CD14-positive monocyte (primary cell): ENCODE data around the gene GPR137C. TPM values are rescaled to one million over a fixed set of nuclear protein-coding genes. Genes with fewer than 3 reads are reported as not detected.
A peak's percentile ranks its signal among the peaks of the same experiment; 100 is the strongest.

Experiments used
- DNase-seq, 3 donors: peaks; one replicate each; pipeline ENCODE4 v3.0.0-alpha.2; 2011 to 2022
- H2AFZ ChIP-seq: 2 replicates; pipeline ENCODE4 v1.6.0; 2012; ENCODE audit warnings: mild to moderate bottlenecking, low read depth, low read length, inconsistent platforms; ENCODE audit not compliant: insufficient read depth, poor library complexity, severe bottlenecking
- H3K27ac ChIP-seq, 2 donors: 1 replicate in 1 of 2; 2 replicates in 1 of 2; pipeline ENCODE4 v1.5.1; 2012 to 2013; ENCODE audit warnings: low read length in 2 of 2, control low read depth in 1 of 2, inconsistent platforms in 1 of 2, low read depth in 1 of 2, mild to moderate bottlenecking in 1 of 2
- H3K27me3 ChIP-seq, 2 donors: one replicate each; pipeline versions ENCODE4 v1.6.0 to v1.6.1; 2011 to 2013; ENCODE audit warnings: low read length in 2 of 2; ENCODE audit not compliant: control insufficient read depth in 2 of 2, insufficient read depth in 2 of 2
- H3K36me3 ChIP-seq, 2 donors: replicated peaks in 1 of 2; 1 replicate in 1 of 2; 2 replicates in 1 of 2; pipeline versions ENCODE4 v1.5.1 to v1.6.1; 2012 to 2013; ENCODE audit warnings: low read length in 2 of 2, control low read depth in 1 of 2, inconsistent platforms in 1 of 2, mild to moderate bottlenecking in 1 of 2; ENCODE audit not compliant: insufficient read depth in 2 of 2, control insufficient read depth in 1 of 2
- H3K4me1 ChIP-seq, 2 donors: 1 replicate in 1 of 2; 2 replicates in 1 of 2; pipeline versions ENCODE4 v1.5.1 to v1.6.1; 2012 to 2013; ENCODE audit warnings: low read length in 2 of 2, control low read depth in 1 of 2, inconsistent platforms in 1 of 2, mild to moderate bottlenecking in 1 of 2, moderate library complexity in 1 of 2; ENCODE audit not compliant: insufficient read depth in 2 of 2, control insufficient read depth in 1 of 2
- H3K4me2 ChIP-seq: replicated peaks from 2 replicates; pipeline ENCODE3; 2012; ENCODE audit warnings: low read length, moderate library complexity, mild to moderate bottlenecking; ENCODE audit not compliant: poor library complexity, severe bottlenecking; ENCODE audit errors: extremely low read depth
- H3K4me3 ChIP-seq, 3 experiments: fragments of 200-600 bp in 1 of 3; sonication (generic) in 1 of 3; replicated peaks in 1 of 3; 1 replicate in 2 of 3; 2 replicates in 1 of 3; pipeline ENCODE4 v1.5.1; 2011 to 2013; ENCODE audit warnings: low read length in 3 of 3, mild to moderate bottlenecking in 3 of 3, control low read depth in 2 of 3, low read depth in 2 of 3, inconsistent platforms in 1 of 3, moderate library complexity in 1 of 3
- H3K79me2 ChIP-seq: 2 replicates; pipeline ENCODE4 v1.6.0; 2012; ENCODE audit warnings: mild to moderate bottlenecking, control low read depth, inconsistent platforms, low read length, moderate library complexity; ENCODE audit not compliant: insufficient read depth
- H3K9ac ChIP-seq: 2 replicates; pipeline ENCODE4 v1.6.0; 2017; ENCODE audit warnings: low read length, mild to moderate bottlenecking; ENCODE audit not compliant: insufficient read depth, poor library complexity, severe bottlenecking
- H3K9me3 ChIP-seq, 2 donors: replicated peaks in 1 of 2; 1 replicate in 1 of 2; 2 replicates in 1 of 2; pipeline versions ENCODE4 v1.5.1 to v1.6.1; 2012 to 2013; ENCODE audit warnings: low read length in 2 of 2, control low read depth in 1 of 2; ENCODE audit not compliant: control insufficient read depth in 1 of 2, insufficient read depth in 1 of 2
- H4K20me1 ChIP-seq: 2 replicates; pipeline ENCODE4 v1.6.0; 2012; ENCODE audit warnings: mild to moderate bottlenecking, low read length, control low read depth, moderate library complexity; ENCODE audit not compliant: insufficient read depth
- H3K27ac Mint-ChIP-seq, 7 donors: one replicate each; pipeline ENCODE4 v1.8.0; 2020; ENCODE audit warnings: mild to moderate bottlenecking in 7 of 7, mixed read lengths in 7 of 7, moderate library complexity in 6 of 7, inconsistent platforms in 2 of 7
- H3K27me3 Mint-ChIP-seq, 3 donors: one replicate each; pipeline ENCODE4 v1.8.0; 2021 to 2022; ENCODE audit warnings: low read depth in 3 of 3, mild to moderate bottlenecking in 3 of 3, mixed read lengths in 3 of 3, moderate library complexity in 3 of 3, inconsistent platforms in 1 of 3
- H3K36me3 Mint-ChIP-seq, 2 donors: one replicate each; pipeline ENCODE4 v1.8.0; 2020; ENCODE audit warnings: mixed read lengths in 2 of 2, inconsistent platforms in 1 of 2, mild to moderate bottlenecking in 1 of 2
- H3K4me1 Mint-ChIP-seq: one replicate; pipeline ENCODE4 v1.8.0; 2020; ENCODE audit warnings: mild to moderate bottlenecking, mixed read lengths
- H3K4me3 Mint-ChIP-seq, 2 donors: one replicate each; pipeline ENCODE4 v1.8.0; 2020; ENCODE audit warnings: mild to moderate bottlenecking in 2 of 2, mixed read lengths in 2 of 2, moderate library complexity in 1 of 2
- H3K9me3 Mint-ChIP-seq, 7 donors: one replicate each; pipeline ENCODE4 v1.8.0; 2020 to 2022; ENCODE audit warnings: mixed read lengths in 7 of 7, mild to moderate bottlenecking in 6 of 7, moderate library complexity in 6 of 7, inconsistent platforms in 2 of 7
- WGBS: methylation state at CpG from one replicate; pipeline ENCODE4 v1.1.5; 2013; ENCODE audit warnings: missing lambda C conversion rate; ENCODE audit not compliant: insufficient coverage; 5-methylcytosine and 5-hydroxymethylcytosine counted together
- intact Hi-C, 2 donors: fragments of 100-400 bp; cut with micrococcal nuclease; formaldehyde crosslinking; loops; one replicate each; pipeline versions ENCODE4 v1.15.0 to v1.15.1; 2023
- polyA plus RNA-seq, 3 donors: library from polyadenylated mRNA; depleted of rRNA in 1 of 3; unstranded in 2 of 3; stranded (reverse) in 1 of 3; fragments of 300-500 nt in 2 of 3; fragments of >200 nt in 1 of 3; fragmentation: Illumina TruSeq in 2 of 3; gene quantifications; 1 replicate in 2 of 3; 2 replicates in 1 of 3; pipeline ENCODE4 v1.2.3, GENCODE V29; 2012 to 2021
- TF ChIP-seq, protein P1 (sequence below): fragments of 200-600 bp; IDR thresholded peaks from one replicate; pipeline ENCODE4 v1.8.0; 2022; ENCODE audit warnings: antibody characterized with exemption, mild to moderate bottlenecking

Gene GPR137C
- polyA plus RNA-seq, 3 donors = 0.04 TPM; not detected in 2

DNA sequence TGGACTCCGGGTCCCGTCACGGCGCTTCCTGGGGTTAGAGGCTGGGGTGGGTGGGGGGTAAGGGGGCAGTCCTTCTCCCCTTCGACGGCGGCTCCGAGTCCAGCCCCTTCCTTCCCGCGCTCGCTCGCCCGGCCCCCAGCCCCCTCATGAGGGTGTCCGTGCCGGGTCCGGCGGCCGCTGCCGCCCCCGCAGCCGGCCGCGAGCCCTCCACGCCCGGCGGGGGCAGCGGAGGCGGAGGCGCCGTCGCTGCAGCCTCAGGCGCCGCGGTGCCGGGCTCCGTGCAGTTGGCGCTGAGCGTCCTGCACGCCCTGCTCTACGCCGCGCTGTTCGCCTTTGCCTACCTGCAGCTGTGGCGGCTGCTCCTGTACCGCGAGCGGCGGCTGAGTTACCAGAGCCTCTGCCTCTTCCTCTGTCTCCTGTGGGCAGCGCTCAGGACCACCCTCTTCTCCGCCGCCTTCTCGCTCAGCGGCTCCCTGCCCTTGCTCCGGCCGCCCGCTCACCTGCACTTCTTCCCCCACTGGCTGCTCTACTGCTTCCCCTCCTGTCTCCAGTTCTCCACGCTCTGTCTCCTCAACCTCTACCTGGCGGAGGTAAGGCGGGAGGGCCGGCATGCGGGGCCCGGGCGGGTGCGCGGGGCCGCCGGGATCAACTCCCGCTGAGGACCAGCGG lies 500 bp downstream of the GPR137C start:
- peak overlapping the region; percentile 97 for H2AFZ ChIP-seq
- Mint-ChIP-seq H3K4me3 (peak overlapping the region; percentile 94), H3K36me3 (peaks cover 0 to under 1% of the 10 kb centered on the region in 2 donors), H3K4me1 (peaks cover 26% of the 10 kb centered on the region), H3K27ac (peak overlapping the region; percentile 60 to 93 (median 79)), H3K9me3 (peaks cover 0 to 2% (median 0%) of the 10 kb centered on the region in 7 donors), H3K27me3 (peaks cover 0 to 6% (median 5%) of the 10 kb centered on the region in 3 donors)
- H4K20me1 ChIP-seq = no peaks in the 10 kb centered on the region
- H3K79me2 ChIP-seq = no peaks in the 10 kb centered on the region
- peak in 2 of 3 donors; percentile 13 to 16 for DNase-seq
- peaks cover 20 to 30% of the 10 kb centered on the region in 2 donors for H3K4me1 ChIP-seq
- no peaks in the 10 kb centered on the region for H3K9me3 ChIP-seq
- peak overlapping the region in 1 of 2 donors; percentile 45 for H3K27ac ChIP-seq
- H3K9ac ChIP-seq = peak overlapping the region; percentile 53
- under 1% methylated on average over 54 of the region's 69 CpGs for WGBS
- H3K4me2 ChIP-seq = peak overlapping the region; percentile 98
- H3K36me3 ChIP-seq = no peaks in the 10 kb centered on the region
- H3K4me3 ChIP-seq = peak overlapping the region; percentile 58 to 83 (median 78)
- intact Hi-C loops = loop anchor here (5.0 to 10.0 kb wide), 5 partner anchors 152 to 1889 kb away; partner anchors contain the start of genes CNIH1 (in 1 of the 2), GNPNAT1 (in 1 of the 2), PSMC6 (in 1 of the 2) and PTGER2 (in 1 of the 2)
- peaks cover 2 to 3% of the 10 kb centered on the region in 2 donors for H3K27me3 ChIP-seq
- TF ChIP-seq, protein P1, sequence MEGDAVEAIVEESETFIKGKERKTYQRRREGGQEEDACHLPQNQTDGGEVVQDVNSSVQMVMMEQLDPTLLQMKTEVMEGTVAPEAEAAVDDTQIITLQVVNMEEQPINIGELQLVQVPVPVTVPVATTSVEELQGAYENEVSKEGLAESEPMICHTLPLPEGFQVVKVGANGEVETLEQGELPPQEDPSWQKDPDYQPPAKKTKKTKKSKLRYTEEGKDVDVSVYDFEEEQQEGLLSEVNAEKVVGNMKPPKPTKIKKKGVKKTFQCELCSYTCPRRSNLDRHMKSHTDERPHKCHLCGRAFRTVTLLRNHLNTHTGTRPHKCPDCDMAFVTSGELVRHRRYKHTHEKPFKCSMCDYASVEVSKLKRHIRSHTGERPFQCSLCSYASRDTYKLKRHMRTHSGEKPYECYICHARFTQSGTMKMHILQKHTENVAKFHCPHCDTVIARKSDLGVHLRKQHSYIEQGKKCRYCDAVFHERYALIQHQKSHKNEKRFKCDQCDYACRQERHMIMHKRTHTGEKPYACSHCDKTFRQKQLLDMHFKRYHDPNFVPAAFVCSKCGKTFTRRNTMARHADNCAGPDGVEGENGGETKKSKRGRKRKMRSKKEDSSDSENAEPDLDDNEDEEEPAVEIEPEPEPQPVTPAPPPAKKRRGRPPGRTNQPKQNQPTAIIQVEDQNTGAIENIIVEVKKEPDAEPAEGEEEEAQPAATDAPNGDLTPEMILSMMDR = no peak

DNA sequence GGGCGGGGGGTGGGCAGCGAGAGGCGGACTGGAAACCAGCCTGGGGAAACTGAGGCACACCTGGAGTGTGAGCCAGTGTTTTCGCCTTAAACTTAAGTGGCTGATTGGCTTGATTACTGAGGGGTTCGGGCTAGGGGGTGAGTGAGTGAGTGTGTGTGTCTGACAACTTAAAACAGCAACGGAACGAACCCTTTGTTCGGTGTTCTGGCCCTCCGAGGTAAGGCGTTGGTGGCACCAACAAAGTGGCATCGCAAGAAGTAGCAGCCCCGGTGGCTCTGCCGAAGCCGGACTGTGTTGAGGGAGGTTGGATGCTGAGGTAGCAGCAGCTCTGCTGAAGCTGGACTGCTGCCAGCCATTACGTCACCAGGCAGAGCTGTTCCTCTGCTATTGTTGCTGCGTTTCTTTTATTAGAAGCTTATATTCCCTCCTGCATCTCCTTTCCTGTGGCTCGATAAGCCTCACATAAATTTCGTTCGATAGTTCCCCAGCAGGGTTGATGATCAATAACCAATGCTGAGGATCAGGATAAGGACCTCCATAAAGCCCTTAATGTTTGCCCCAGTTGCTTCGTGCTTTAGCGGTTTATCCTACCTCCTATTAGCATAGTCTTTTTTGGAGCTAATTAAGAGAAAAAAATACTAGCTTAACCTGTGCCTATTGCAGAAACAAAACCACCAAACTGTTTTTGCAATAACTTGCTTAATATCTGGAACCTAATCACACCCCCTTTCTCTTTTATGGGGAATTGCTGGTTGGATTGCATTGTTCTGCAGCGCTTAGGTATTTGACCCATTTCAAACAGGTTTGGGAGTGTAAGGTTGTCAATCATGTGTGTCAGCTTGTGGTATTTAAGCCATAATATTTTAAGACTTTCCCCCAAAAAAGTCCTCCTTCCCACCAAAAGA lies 1.3 kb downstream of the GPR137C start:
- no peak overlapping the region for H3K27ac ChIP-seq
- H3K27ac Mint-ChIP-seq = peak overlapping the region; percentile 26 to 93 (median 79)

More for the DNA sequence above, 1.3 kb downstream of the GPR137C start:
- H3K9me3 ChIP-seq = peaks cover 0 to 1% of the 10 kb centered on the region in 2 donors
- H3K79me2 ChIP-seq = no peaks in the 10 kb centered on the region
- H3K4me3 Mint-ChIP-seq = peak overlapping the region; percentile 94
- H4K20me1 ChIP-seq = no peaks in the 10 kb centered on the region
- H3K9me3 Mint-ChIP-seq = peaks cover under 1 to 10% (median 4%) of the 10 kb centered on the region in 7 donors
- WGBS = 0% methylated on average over 13 of the region's 22 CpGs
- H3K4me1 ChIP-seq = peaks cover 20 to 30% of the 10 kb centered on the region in 2 donors
- peaks cover 2 to 3% of the 10 kb centered on the region in 2 donors for H3K27me3 ChIP-seq
- peak; percentile 76 to 83 (median 83) for DNase-seq
- intact Hi-C loops = loop anchor here (5.0 to 10.0 kb wide), 5 partner anchors 151 to 1888 kb away; partner anchors contain the start of genes CNIH1 (in 1 of the 2), GNPNAT1 (in 1 of the 2), PSMC6 (in 1 of the 2) and PTGER2 (in 1 of the 2)
- peak overlapping the region; percentile 53 for H3K9ac ChIP-seq
- H2AFZ ChIP-seq = peak overlapping the region; percentile 97
- peak overlapping the region; percentile 58 to 83 (median 78) for H3K4me3 ChIP-seq
- H3K4me2 ChIP-seq = peak overlapping the region; percentile 98
- TF ChIP-seq, protein P1 = no peak
- peaks cover 0 to 6% (median 5%) of the 10 kb centered on the region in 3 donors for H3K27me3 Mint-ChIP-seq
- H3K36me3 Mint-ChIP-seq = no peaks in the 10 kb centered on the region
- H3K36me3 ChIP-seq = no peaks in the 10 kb centered on the region
- H3K4me1 Mint-ChIP-seq = peaks cover 26% of the 10 kb centered on the region
